ENCODE results near the gene CD63. TPM values are rescaled to one million over a fixed set of nuclear protein-coding genes. Genes with fewer than 3 reads are reported as not detected.

The CD63 gene
- total and polyA plus RNA-seq, 8 donors: 71.2 to 1,329 (median 464) TPM

GRCh38 chr12:55746913-55747231 lies 18.1 kb upstream of the CD63 start:
- Histone ChIP-seq H3K4me3 (no peak overlapping the region), H3K27ac (peak overlapping the region in 1 of 5 donors; percentile 0), H3K9me3 (no peaks in the 10 kb centered on the region), H3K27me3 (peaks cover 0 to 34% (median 0%) of the 10 kb centered on the region in 3 donors), H3K4me1 (peaks cover 14 to 39% (median 38%) of the 10 kb centered on the region in 4 donors), H3K36me3 (peaks cover 0 to 30% (median 23%) of the 10 kb centered on the region in 4 donors)
- intact Hi-C loops (cut with DNase I; ENCODE audit: low total_unique reads): loop anchor here (10.0 kb wide), 1 partner anchor 48 kb away; no protein-coding TSS in a partner anchor
- DNase-seq: no peak
- no peak for TF ChIP-seq POLR2AphosphoS5 (IDR thresholded peaks at IDR 0.05)
- TF ChIP-seq, protein P1, sequence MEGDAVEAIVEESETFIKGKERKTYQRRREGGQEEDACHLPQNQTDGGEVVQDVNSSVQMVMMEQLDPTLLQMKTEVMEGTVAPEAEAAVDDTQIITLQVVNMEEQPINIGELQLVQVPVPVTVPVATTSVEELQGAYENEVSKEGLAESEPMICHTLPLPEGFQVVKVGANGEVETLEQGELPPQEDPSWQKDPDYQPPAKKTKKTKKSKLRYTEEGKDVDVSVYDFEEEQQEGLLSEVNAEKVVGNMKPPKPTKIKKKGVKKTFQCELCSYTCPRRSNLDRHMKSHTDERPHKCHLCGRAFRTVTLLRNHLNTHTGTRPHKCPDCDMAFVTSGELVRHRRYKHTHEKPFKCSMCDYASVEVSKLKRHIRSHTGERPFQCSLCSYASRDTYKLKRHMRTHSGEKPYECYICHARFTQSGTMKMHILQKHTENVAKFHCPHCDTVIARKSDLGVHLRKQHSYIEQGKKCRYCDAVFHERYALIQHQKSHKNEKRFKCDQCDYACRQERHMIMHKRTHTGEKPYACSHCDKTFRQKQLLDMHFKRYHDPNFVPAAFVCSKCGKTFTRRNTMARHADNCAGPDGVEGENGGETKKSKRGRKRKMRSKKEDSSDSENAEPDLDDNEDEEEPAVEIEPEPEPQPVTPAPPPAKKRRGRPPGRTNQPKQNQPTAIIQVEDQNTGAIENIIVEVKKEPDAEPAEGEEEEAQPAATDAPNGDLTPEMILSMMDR (IDR thresholded peaks at IDR 0.05): no peak
- TF ChIP-seq EP300 (IDR thresholded peaks at IDR 0.05): no peak
- no peak for TF ChIP-seq POLR2A (IDR thresholded peaks at IDR 0.05)

- intact Hi-C loops (cut with DNase I; ENCODE audit: low total_unique reads): loop anchor here (10.0 kb wide), 1 partner anchor 48 kb away; no protein-coding TSS in a partner anchor
- Histone ChIP-seq H3K4me3 (no peak overlapping the region), H3K36me3 (peaks cover 0 to 25% (median 18%) of the 10 kb centered on the region in 4 donors), H3K4me1 (peaks cover 14 to 39% (median 38%) of the 10 kb centered on the region in 4 donors), H3K9me3 (no peaks in the 10 kb centered on the region), H3K27ac (peak overlapping the region in 4 of 5 donors; percentile 4 to 79 (median 38)), H3K27me3 (peaks cover 0 to 38% (median 0%) of the 10 kb centered on the region in 3 donors)
- no peak for DNase-seq
- 34 to 45% (median 41%) methylated on average over 3 of the region's 3 CpGs for WGBS, 5 donors
- no peak for TF ChIP-seq EP300 (IDR thresholded peaks at IDR 0.05)
- TF ChIP-seq POLR2A (IDR thresholded peaks at IDR 0.05): no peak
- TF ChIP-seq POLR2AphosphoS5 (IDR thresholded peaks at IDR 0.05): no peak
- TF ChIP-seq, protein P1 (IDR thresholded peaks at IDR 0.05): no peak
These were observed 17.5 kb upstream of the CD63 start for GRCh38 chr12:55746174-55746912.

DNA sequence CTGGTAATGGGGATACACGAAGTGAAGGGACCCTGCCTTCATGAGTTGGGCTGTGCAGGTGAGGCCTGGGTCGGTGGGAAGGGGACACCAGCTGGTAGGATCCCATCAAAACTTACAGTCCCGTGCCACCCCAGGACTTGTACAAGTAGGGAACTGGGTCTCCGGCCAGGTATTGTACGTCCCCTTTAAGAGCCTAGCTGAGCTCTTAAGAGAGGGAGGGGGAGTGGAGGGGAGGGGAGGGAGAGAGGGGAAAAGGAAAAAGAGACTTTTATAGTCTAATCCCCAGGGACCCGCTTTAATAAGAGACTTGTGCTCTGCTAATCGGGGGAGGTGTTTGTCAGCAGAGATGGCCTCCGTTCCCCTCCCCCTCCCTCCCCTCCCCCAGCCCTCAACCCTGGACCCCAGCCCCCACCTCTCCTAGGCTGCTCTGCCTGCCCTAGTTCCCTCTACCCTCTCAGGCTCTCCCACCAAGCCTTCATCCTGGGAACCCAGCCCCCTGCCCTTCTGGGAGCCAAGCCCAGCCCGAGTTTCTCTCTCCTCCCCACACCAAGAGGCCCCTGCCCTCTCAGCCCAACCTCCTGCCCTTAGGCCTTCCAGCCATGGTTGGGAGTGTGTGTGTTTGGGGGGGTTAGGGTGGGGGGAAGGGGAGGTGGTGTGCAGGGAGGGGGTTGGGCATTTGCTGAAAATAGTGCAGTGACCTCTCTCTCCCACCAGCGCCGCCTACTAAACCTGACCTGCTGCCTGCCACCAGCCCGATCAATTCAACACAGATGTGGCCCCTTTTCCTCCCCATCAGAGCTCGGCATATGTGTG lies 16.8 kb upstream of the CD63 start:
- Histone ChIP-seq H3K36me3 (peaks cover 0 to 17% (median 10%) of the 10 kb centered on the region in 4 donors), H3K9me3 (no peaks in the 10 kb centered on the region), H3K4me1 (peaks cover 14 to 39% (median 38%) of the 10 kb centered on the region in 4 donors), H3K27me3 (peaks cover 0 to 38% (median 0%) of the 10 kb centered on the region in 3 donors), H3K4me3 (peak overlapping the region in 1 of 4 donors; percentile 11), H3K27ac (peak overlapping the region in 4 of 5 donors; percentile 4 to 79 (median 38))
- DNase-seq: peak in 1 of 2 donors; percentile 81
- no peak for TF ChIP-seq POLR2A (IDR thresholded peaks at IDR 0.05)
- TF ChIP-seq, protein P1 (IDR thresholded peaks at IDR 0.05): no peak
- no peak for TF ChIP-seq POLR2AphosphoS5 (IDR thresholded peaks at IDR 0.05)
- TF ChIP-seq EP300 (IDR thresholded peaks at IDR 0.05): no peak
- 24 to 32% (median 26%) methylated on average over 9 to 13 of the region's 13 CpGs for WGBS, 5 donors
- intact Hi-C loops (cut with DNase I; ENCODE audit: low total_unique reads): loop anchor here (10.0 kb wide), 1 partner anchor 49 kb away; no protein-coding TSS in a partner anchor

All from stomach (tissue), 9 donors.